Erythroblast (primary cell): Measurements from ENCODE around the gene DUS4L.

Experiments
- DNase-seq, 2 experiments: peaks; one replicate each; lab custom pipeline; 2025; lab: John Stamatoyannopoulos, UW
- GATA1 ChIP-seq: IDR thresholded peaks from 2 replicates; pipeline ENCODE4 v1.6.1; 2011; ENCODE audit warnings: low read depth, mild to moderate bottlenecking, control low read depth, low read length, moderate library complexity
- POLR2A ChIP-seq: IDR thresholded peaks from 2 replicates; pipeline ENCODE4 v1.6.1; 2011; ENCODE audit warnings: mild to moderate bottlenecking, low read length

DUS4L gene

DNA sequence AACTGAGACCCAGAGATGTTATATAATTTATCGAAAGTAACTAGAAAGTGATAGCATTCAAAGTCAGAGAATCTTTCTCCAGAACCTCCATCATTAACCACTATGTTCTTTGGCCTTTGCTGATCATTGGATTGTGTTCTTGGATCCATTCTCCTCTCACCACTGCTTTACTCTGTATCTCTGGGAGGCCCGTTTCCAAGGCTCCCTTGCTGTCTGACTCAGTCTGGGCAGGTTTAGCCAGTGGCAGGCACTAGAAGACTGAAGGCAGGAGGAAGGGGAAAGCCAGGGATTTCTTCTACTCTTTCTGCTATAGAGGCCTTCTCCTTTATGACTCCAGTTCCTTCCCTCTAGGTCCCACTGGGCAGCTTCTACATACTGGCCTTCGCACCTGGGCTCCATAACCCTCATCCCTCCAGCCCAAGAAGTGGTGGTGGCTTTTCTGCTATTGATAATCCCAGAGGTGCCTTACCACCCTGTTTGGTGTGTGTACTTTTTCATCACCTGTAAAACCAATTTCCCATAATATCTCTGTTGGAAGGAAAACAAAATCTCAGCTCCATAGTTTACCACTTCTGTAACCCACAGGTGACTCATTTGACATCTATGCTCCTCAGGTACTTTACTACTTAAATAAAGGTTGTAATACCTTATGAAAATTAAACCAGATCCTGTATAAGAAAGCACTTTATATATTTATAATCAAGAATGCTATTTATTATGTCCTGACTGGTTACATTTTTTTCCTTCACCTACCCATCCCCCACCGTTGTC, 52.3 kb downstream of the DUS4L start:
- DNase-seq: no peak
- TF ChIP-seq POLR2A: no peak
- TF ChIP-seq GATA1: no peak

DNA sequence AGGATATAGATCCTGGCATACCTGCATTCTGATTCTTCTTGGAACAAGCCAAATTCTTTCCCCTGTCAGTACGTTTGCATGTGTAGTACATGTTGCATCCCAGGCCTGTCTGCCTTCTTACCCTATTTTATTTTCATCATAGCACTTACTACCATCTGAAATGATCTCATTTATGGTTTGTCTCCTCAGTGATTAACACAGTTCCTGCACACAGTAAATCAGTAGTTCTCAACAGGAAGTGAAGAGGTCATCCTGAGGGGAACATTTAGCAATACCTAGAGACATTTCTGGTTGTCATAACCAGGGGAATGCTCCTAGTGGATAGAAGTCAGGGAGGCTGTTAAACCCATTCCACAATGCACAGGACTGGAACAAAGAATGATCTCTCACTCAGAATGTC, 58.7 kb downstream of the DUS4L start:
- DNase-seq: no peak
- TF ChIP-seq POLR2A (no peak), GATA1 (no peak)

DNA sequence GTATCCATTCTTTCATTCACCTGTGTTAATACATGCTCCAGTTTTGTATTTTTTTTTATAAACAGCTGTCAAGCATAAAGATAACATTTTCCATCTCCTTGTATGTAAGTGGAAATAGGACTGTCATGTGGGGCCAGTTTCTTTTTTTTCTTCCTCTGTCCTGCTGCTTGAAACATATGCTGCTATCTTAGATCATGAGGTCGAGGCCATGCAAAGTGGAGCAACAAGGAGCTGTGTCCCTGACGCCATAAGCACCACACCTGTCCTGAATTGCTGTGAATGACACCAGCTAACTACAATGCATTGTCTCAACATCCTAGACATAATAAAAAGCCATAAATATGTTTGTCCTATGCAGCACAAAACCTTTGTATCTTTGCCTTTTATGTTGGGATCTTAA, 59.1 kb downstream of the DUS4L start:
- no peak for TF ChIP-seq GATA1
- TF ChIP-seq POLR2A: peak; percentile 4
- DNase-seq: no peak

DNA sequence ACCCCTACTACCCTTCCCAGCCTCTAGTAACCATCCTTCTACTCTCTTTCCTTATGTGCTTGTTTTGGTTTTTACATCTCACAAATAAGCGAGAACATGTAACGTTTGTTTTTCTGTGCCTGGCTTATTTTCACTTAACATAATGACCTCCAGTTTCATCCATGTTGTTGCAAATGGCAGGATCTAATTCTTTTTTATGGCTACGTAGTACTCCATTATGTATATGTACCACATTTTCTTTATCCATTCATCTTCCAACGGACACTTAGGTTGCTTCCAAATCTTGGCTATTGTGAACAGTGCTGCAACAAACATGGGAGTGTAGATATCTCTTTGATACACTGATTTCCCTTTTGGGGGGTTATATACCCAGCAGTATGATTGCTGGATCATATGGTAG, 63.2 kb downstream of the DUS4L start:
- TF ChIP-seq POLR2A (no peak), GATA1 (no peak)
- DNase-seq: no peak
